Muscle layer of colon (tissue), 2 donors: Measurements from ENCODE around the gene TMEM213.

Source experiments
- H3K27ac ChIP-seq: one replicate; pipeline ENCODE4 v1.7.0; 2013; ENCODE audit warnings: low read depth, mild to moderate bottlenecking, low read length, moderate library complexity
- H3K27me3 ChIP-seq, 2 donors: one replicate each; pipeline ENCODE4 v1.7.0; 2013; ENCODE audit warnings: low read length in 2 of 2, mild to moderate bottlenecking in 2 of 2; ENCODE audit not compliant: insufficient read depth in 2 of 2, control insufficient read depth in 1 of 2
- H3K36me3 ChIP-seq: one replicate; pipeline ENCODE4 v1.7.0; 2013; ENCODE audit warnings: mild to moderate bottlenecking, low read length; ENCODE audit not compliant: insufficient read depth
- H3K4me1 ChIP-seq: one replicate; pipeline ENCODE4 v1.7.0; 2013; ENCODE audit warnings: mild to moderate bottlenecking, low read length; ENCODE audit not compliant: insufficient read depth
- H3K4me3 ChIP-seq, 2 donors: one replicate each; pipeline ENCODE4 v1.7.0; 2013; ENCODE audit warnings: low read length in 2 of 2, low read depth in 1 of 2, mild to moderate bottlenecking in 1 of 2, moderate library complexity in 1 of 2
- H3K9ac ChIP-seq: one replicate; pipeline ENCODE4 v1.7.0; 2013; ENCODE audit warnings: low read length
- H3K9me3 ChIP-seq: one replicate; pipeline ENCODE4 v1.7.0; 2013; ENCODE audit warnings: mild to moderate bottlenecking, low read length
- donor health status: abdominal sarcoma.
- donor health status: Adenocarcinoma of cecum.

TMEM213 gene

DNA sequence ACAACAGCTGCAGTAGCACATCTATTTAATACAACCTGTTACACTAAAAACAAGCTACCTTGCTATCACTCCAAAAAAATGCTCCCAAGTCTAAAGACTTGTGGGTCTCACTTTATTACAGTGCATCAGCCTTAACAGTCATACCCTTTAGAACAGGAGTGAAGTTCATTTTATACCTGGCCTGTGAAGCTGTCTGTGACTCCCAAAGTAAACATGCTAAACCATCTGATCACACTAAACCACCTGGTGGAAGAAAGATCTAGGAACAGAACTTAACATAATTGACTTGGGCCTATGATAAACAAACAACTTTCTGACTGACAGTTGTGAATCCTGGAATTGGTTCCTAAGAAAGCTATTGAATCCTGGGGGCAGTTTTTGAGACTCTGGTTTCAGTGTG, 81.1 kb downstream of the TMEM213 start:
- Histone ChIP-seq H3K36me3 (no peaks in the 10 kb centered on the region), H3K9me3 (no peaks in the 10 kb centered on the region), H3K4me3 (no peak overlapping the region), H3K4me1 (no peaks in the 10 kb centered on the region), H3K27me3 (no peaks in the 10 kb centered on the region), H3K9ac (no peak overlapping the region), H3K27ac (no peak overlapping the region)

DNA sequence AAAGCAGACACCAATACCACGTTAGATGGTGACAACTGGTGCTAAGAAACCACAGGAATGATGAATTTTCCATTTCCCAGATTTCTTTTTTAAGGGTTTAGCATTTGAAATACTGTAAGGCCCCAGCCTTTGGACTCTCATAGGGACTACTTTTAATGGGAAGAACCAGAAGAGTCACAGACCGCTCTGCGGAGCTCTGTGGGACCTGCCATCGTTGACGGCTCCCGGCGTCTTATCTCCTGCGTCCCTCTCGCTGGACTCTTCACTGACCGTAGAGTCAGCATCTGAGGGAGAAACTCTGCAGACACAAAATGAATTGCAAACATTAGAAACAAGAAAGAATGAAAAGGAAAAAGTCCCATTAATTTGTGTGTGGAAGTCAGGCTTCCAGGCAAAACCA, 81.6 kb downstream of the TMEM213 start:
- no peaks in the 10 kb centered on the region for H3K27me3 ChIP-seq
- H3K36me3 ChIP-seq = no peaks in the 10 kb centered on the region
- H3K4me1 ChIP-seq = no peaks in the 10 kb centered on the region
- H3K9ac ChIP-seq = no peak overlapping the region
- no peak overlapping the region for H3K27ac ChIP-seq
- H3K4me3 ChIP-seq = no peak overlapping the region
- H3K9me3 ChIP-seq = no peaks in the 10 kb centered on the region

DNA sequence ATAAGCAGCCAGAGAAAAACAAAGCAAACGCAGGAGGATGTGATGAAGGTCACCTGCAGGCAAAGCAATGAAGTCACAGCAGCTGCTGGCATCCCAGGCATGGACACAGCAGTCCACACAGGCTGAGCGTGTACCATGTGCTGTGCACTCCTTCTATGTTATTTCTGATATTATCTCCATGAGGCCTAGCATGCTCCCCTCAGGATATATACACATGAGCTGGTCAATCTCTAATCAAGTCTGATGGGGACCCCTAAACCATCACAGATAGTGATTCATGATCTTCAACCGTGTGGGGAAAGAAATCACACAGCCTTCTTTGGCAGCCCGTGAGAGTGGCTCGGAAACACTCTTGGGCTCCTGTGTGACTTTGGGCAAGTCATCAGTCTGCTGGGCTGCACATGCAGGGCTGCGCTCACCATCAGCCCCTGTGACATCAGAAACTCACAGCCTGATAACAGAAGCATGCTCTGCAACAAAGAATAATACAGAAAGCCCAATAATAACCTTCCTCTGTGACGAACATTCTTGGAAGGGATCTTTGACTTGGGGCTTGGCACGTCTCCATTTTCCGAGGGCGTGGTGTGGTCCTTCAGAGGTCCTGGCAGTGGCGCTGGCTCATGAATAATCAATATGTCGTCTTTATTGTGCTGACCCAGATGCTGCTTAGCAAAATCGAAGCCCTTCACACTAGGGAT, 83.2 kb downstream of the TMEM213 start:
- H3K27me3 ChIP-seq = no peaks in the 10 kb centered on the region
- no peaks in the 10 kb centered on the region for H3K9me3 ChIP-seq
- H3K4me3 ChIP-seq = no peak overlapping the region
- H3K4me1 ChIP-seq = no peaks in the 10 kb centered on the region
- no peak overlapping the region for H3K27ac ChIP-seq
- H3K36me3 ChIP-seq = no peaks in the 10 kb centered on the region
- H3K9ac ChIP-seq = no peak overlapping the region

DNA sequence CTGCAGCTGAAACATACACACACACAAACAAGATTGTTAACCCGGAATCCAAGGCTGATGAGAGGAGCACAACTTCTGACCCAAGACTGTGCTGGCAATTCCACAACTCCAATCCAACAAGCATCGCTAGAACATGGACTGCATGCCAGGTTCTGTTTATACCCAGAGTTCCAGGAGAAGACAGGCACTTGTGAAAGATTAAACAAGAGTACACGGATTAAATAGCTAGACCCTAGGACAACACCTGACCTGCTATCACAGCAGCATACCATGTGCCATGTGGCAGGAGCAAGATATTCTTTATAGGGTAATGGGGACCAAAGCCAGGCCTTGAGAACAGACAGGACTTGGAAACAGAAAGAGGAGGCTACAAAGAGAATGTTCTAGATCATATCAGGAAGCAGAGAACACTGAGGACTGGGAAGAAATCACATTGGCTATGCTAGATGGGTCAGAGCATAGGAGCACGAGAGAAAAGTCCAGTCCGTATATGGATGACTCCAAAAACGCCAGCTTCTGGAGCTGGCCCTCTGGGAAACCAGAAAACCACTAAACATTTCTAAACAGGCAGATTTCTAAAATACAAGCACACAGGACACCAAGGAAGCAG, 83.9 kb downstream of the TMEM213 start:
- no peaks in the 10 kb centered on the region for H3K27me3 ChIP-seq
- no peaks in the 10 kb centered on the region for H3K36me3 ChIP-seq
- H3K4me3 ChIP-seq = no peak overlapping the region
- no peak overlapping the region for H3K27ac ChIP-seq
- H3K4me1 ChIP-seq = no peaks in the 10 kb centered on the region
- H3K9ac ChIP-seq = no peak overlapping the region
- H3K9me3 ChIP-seq = no peaks in the 10 kb centered on the region

DNA sequence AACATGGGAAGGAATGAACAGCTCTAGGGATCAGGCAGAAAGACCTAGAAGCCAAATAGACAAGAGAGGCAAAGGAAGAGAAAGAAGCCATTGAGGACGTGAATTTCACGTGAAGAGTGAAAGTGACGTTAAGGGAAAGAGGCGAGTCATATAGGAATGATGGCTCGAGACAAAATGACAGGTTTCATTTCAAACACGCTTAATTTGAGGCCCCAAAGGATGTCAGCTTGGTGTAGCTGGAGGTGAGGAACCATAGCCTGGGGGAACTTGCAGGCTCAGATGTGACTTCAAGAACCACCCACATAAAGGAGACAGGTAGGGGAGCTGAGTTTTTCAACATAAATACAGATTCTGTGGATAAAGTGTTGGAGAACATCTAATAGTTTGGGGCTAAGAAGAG, 84.5 kb downstream of the TMEM213 start:
- Histone ChIP-seq H3K4me3 (no peak overlapping the region), H3K9me3 (no peaks in the 10 kb centered on the region), H3K27ac (no peak overlapping the region), H3K27me3 (no peaks in the 10 kb centered on the region), H3K36me3 (no peaks in the 10 kb centered on the region), H3K4me1 (no peaks in the 10 kb centered on the region), H3K9ac (no peak overlapping the region)

DNA sequence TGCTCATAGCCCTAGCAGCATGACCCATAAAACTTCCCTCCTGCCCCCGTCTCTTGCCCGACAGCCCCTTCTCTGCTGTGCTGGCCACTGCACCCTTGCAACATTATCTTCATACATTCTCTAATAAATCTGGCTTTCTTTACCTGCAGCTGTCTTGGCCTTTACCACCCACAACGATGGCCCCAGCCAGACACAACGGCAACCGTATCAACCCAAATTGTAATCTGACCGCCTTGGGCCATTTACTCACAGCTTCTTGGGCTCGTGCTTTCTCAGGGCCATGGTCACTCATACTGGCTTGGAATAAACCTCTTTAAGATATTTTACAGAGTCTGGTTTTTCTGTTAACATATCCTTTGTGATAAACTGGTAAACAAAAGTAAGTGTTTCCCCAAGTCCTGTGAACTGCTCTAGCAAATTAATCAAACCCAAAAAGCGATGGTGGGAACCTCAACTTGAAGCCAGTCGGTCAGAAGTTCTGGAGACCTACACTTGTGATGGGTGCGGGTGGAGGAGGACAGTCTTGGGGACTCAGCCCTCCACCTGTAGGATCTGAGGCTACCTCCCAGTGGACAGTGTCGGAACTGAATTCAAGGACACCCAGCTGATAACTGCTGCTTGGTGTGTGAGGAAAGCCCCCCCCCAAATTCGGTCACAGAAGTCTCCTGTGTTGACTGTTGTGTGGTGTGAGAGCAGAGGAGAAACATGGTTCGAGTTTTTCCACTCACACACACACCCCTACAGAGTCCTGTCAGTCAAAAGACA, 87.8 kb downstream of the TMEM213 start:
- Histone ChIP-seq H3K4me3 (no peak overlapping the region), H3K27ac (no peak overlapping the region), H3K9me3 (no peaks in the 10 kb centered on the region), H3K27me3 (no peaks in the 10 kb centered on the region), H3K9ac (no peak overlapping the region), H3K36me3 (no peaks in the 10 kb centered on the region), H3K4me1 (no peaks in the 10 kb centered on the region)

DNA sequence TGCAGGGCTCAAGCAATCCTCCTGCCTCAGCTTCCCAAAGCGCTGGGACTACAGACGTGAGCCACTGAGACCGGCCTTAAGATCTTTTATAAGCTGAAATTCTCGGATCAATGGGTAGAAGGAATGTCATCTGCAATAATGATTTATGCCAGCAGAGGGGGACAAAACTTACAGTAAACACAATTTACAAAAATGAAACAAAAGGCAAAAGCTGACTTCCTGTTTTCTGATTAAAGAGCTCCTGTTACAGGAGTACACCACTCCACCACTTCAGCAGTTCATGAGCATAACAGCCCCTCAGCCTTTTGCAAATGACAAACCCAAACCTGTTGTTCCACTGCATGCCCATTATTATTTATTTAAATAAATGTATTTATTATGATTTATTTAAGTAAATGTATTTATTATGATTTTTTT, 88.7 kb downstream of the TMEM213 start:
- no peak overlapping the region for H3K9ac ChIP-seq
- H3K4me3 ChIP-seq = no peak overlapping the region
- H3K36me3 ChIP-seq = no peaks in the 10 kb centered on the region
- H3K27ac ChIP-seq = no peak overlapping the region
- H3K27me3 ChIP-seq = no peaks in the 10 kb centered on the region
- no peaks in the 10 kb centered on the region for H3K9me3 ChIP-seq
- H3K4me1 ChIP-seq = no peaks in the 10 kb centered on the region

DNA sequence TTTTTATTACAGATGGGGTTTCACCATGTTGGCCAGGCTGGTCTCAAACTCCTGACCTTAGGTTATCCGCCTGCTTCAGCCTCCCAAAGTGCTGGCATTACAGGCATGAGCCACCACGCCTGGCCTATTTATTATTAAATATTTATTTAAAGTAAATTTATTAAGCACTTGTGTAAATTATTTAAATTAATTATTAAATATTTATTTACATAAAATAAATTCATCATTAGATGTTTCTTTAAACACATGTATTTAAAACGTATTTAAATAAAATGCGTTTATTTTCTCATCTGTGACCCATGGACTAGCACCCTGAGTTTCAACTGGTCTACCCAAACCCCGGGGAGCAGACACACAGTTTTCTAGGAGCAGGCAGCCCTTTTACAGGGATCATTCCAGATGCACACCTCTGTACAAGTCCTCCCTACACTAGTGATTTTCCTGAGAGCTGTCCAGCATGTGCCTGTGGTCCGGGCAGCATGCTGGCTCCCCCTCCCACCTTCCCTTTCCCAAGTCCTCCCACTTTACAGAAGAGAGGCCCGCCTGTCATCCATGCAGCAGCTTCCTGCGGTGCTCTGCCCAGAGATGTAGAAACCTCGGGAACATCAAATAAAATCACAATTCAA, 89.4 kb downstream of the TMEM213 start:
- Histone ChIP-seq H3K27ac (no peak overlapping the region), H3K27me3 (no peaks in the 10 kb centered on the region), H3K4me3 (no peak overlapping the region), H3K9ac (no peak overlapping the region), H3K9me3 (no peaks in the 10 kb centered on the region), H3K4me1 (no peaks in the 10 kb centered on the region), H3K36me3 (no peaks in the 10 kb centered on the region)
